Thyroid gland (tissue), 4 donors: ENCODE results near the gene ANO6.

Experiments used
- POLR2A ChIP-seq, 2 donors: fragments of 450-650 bp; IDR thresholded peaks; one replicate each; pipeline ENCODE4 v1.6.1; 2017; ENCODE audit warnings: antibody characterized with exemption in 2 of 2, mild to moderate bottlenecking in 2 of 2, moderate library complexity in 1 of 2
- TF ChIP-seq, protein P1 (sequence below), 6 experiments: fragments of 200-600 bp in 3 of 6; fragments of 450-650 bp in 3 of 6; sonication (generic) in 3 of 6; IDR thresholded peaks; one replicate each; pipeline ENCODE4 v1.5.1; 2016 to 2019; ENCODE audit warnings: antibody characterized with exemption in 6 of 6, mild to moderate bottlenecking in 2 of 6, inconsistent platforms in 1 of 6, moderate library complexity in 1 of 6

DNA sequence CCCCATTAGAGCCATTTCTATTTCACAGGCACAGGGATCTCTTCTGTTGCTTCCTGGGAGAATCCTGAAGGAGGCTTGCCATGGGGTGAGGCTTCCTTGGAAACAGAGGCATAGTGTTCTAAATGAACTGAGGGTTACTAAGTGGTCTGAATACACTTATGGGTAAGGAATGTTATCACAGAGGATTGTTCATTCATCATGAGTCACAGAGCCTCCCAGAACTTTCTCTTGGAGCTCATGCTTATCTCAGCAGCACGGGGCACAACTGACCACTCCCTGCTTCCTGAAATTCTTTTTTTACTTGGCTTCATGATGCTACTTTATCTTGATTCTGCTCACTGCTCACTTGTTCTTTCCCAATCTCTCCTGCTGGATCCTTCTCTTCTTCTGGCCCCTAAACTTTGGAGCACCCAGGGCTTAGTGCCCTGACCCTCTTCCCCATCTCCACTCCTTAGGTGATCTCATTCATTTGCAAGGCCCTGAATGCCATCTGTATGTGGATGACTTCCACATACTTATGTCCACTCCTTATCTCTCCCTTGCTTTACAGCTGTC is 57.9 kb downstream of the ANO6 start:
- TF ChIP-seq, protein P1, sequence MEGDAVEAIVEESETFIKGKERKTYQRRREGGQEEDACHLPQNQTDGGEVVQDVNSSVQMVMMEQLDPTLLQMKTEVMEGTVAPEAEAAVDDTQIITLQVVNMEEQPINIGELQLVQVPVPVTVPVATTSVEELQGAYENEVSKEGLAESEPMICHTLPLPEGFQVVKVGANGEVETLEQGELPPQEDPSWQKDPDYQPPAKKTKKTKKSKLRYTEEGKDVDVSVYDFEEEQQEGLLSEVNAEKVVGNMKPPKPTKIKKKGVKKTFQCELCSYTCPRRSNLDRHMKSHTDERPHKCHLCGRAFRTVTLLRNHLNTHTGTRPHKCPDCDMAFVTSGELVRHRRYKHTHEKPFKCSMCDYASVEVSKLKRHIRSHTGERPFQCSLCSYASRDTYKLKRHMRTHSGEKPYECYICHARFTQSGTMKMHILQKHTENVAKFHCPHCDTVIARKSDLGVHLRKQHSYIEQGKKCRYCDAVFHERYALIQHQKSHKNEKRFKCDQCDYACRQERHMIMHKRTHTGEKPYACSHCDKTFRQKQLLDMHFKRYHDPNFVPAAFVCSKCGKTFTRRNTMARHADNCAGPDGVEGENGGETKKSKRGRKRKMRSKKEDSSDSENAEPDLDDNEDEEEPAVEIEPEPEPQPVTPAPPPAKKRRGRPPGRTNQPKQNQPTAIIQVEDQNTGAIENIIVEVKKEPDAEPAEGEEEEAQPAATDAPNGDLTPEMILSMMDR (IDR thresholded peaks at IDR 0.05) = no peak
- TF ChIP-seq POLR2A (IDR thresholded peaks at IDR 0.05) = no peak
